ENCODE measurements around the gene ITPKC. TPM values are rescaled to one million over a fixed set of nuclear protein-coding genes. Genes with fewer than 3 reads are reported as not detected.

The ITPKC gene
- polyA plus RNA-seq, 12 donors: 7.6 to 12.2 (median 9.3) TPM; not detected in 1

GRCh38 chr19:40689339-40690049, 27.4 kb upstream of the ITPKC start:
- no peak for DNase-seq

- peak; percentile 59 for DNase-seq
Measured at GRCh38 chr19:40690050-40690692, 26.7 kb upstream of the ITPKC start, which contains the start of gene NUMBL. Gene NUMBL (minus strand): TSS chr19:40690651. CDS start chr19:40690483, 168 bp downstream.

DNA sequence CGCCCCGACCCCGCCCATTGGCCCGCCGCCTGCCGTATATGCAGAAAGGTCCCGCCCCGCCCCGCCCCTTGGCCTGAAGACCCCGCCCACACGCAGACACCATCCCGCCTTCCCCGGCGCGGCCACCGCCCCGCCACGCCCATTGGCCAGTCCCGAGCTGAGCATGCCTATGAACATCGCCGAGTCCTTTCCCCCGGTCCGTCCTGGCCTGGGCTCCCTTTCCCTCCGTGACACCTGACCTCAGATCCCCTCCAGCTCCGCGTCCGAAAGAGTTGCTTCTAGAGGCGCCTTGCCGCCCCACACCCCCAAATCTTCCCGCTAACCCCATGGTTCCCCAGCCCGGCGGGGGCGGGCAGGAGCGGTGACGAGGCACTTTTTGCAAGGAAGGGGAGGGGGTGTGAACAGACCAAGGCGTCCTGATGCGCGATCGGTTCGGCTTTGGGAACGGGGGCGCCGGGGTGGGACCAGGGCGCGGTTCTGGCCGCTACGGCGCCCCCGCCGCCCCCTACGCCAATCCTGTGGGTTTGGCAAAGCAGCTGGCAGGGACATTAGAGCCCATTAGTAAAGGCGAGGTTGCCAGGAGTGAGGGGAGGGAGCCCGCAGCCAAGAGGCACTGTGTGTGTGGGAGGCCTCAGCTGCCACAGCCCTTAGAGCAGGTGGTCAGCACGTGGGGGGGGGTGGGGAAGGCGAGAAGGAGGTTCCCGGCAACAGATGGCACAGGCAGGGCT, 26.1 kb upstream of the ITPKC start:
- peak; percentile 93 for DNase-seq

DNA sequence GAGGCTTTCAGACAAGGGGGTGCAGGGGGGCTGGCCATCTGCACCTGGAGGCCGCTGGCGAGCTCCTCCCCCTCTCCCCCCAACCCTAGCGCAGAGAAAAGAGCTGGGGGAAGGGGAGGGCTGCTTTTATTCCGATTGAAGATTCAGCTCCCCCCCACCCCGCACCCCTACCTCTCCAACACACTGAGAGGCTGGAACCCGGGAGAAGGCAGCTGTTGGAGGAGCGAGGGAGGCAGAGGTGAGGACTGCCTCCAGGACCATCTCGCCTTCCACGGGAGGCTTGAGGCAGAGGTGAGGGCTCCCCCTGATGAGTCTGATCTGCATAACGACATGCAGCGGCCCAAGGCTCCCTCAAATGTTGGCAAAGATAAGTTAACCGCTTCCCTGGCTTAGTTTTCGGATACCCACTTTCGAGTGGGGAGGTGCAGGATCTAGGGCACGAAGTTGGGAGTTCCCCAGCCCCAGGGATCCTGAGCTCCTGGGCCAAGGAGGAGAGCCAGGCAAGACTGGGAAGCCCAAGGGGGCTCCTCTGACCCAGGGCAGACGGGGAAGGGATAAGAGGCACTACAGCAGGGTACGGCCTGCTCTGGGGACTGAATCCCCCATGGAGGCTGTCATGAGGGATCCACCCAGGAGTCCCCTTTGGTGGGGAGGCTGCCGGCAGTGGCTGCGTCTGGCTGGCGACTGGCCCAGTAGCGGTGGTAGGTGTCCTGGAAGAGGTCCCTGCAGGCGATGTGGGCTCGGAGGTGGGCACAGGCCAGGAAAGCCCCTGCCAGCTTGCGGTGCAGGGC, 25.3 kb upstream of the ITPKC start:
- DNase-seq: no peak

DNA sequence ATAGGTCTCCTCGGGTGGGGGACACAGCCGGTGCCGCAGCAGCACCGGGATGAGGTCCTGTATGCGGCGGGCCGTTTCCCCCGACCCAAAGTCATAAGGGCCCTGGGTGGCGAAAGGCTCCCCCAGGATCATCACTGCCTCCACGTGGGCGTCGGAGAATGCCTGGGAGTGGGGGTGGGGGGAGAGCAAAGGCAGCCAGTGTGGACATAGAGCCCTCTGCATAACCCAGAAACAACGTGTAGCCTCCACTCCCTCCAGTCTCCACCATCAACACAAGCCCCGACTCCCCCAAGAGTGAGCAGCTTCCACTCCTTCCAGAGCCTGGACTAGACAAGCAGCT, 24.7 kb upstream of the ITPKC start:
- no peak for DNase-seq

- DNase-seq: no peak
Measured at GRCh38 chr19:40693150-40693788, 23.6 kb upstream of the ITPKC start.

- no peak for DNase-seq
Measured at GRCh38 chr19:40693896-40694295, 23.0 kb upstream of the ITPKC start.

- no peak for DNase-seq
Measured at GRCh38 chr19:40695881-40696280, 21.0 kb upstream of the ITPKC start.

DNA sequence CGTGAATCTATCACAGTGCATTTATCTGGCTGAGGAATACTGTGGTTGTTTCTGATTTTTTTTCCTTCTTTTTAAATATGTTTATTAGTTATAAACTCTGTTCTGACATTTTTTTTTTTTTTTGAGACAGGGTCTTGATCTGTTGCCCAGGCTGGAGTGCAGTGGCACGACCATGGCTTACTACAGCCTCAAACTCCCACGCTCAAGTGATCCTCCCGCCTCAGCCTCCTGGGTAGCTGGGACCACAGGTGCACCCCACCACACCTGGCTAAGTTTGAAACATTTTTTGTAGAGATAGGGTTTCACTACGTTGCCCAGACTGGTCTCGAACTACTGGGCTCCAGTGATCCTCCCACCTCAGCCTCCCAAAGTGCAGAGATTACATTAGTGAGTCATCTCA, 19.9 kb upstream of the ITPKC start:
- no peak for DNase-seq

DNA sequence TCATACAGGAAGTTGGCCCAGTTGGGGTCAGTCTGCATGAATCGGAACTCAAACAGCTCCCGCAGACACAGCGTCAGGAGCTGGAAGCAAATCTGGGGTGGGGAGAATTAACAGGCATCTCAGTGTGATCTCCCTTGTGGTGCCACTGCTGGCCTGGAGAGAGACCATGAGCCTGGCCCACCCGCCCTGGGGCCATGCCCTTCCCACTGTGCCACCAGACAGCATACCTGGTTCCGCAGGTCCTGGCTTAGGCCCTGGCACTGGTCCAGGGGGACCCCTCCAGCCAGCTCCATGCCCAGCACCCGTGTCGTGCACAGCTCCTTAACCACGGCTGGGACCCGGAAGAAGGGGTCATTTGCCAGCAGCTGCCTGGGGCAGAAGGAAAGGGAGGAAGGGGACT, 16.8 kb upstream of the ITPKC start:
- no peak for DNase-seq

- DNase-seq: no peak
Measured at GRCh38 chr19:40701758-40702157, 15.2 kb upstream of the ITPKC start.

DNA sequence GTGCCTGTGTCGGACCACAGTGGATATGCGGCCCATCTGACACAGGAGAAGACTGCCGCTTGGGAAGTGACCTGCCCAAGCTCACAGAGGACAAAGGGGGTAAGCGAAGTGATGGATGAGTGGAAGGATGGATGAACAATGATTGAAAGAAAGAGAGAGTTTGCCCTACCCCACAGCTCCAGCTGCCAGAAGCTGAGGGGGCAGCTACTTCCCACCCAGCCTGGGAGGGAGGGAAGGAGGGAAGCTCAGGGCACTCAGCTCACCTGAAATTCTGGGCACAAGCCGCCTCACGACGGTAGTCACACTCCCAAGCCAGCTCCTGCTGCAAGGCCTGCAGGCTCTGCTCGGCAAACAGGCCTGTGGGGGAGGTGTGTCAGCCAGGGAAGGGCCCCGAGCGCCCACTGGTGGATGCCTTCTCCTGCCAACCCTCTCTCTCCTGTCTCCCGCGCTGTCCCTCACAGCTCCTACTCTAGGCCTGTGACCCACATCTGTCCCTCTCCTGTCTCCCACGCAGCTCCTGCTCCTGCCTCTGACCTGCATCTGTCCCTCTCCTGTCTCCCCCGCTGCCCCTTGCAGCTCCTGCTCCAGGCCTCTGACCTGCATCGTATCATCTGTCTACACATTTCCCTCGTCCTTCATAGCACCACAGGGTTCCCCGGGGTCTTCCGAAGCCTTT, 14.4 kb upstream of the ITPKC start:
- DNase-seq: no peak

GRCh38 chr19:40703029-40703755, 13.7 kb upstream of the ITPKC start:
- no peak for DNase-seq

DNA sequence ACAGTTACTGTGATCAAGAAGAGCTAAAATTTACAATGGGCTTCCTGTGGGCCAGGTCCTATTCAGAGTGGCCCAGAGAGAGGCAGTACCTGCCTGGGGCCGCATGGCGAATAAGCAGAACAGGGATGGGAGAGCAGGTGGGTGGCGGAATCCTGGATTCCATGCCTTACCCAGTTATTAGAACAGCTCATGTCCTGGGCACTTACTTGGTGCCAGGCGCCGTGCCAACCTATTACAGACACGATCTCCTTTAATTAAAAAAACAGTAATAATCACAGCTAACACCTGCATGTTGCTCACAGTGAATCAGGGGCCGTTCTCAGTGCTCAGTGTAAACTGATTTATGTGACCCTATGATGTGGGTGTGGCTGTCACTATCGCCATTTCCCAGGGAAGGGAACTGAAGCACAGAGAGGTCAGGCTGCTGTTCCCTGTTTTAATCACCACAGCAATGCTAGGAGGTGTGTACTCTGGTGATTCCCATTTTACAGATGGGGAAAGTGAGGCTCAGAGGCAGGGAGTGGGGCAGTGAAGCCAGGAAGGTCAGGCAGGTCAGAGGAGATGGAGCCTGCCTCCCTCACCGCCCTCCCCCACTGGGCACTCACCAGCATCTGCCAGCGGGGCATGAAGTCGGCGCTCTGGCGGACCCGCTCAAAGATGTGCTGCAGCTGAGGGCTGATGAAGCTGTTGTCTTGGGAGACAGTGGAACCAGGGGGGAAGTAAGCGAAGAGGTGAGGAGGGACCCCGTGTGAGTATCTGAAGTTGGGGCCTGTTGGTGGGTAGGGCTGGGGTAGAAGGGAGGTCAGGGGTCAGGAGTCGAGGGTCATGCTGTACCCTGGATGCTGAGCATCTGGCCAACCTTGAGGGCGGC, 12.2 kb upstream of the ITPKC start:
- DNase-seq: no peak

GRCh38 chr19:40705362-40705651, 11.6 kb upstream of the ITPKC start:
- DNase-seq: no peak

- DNase-seq: no peak
Measured at GRCh38 chr19:40705950-40706619, 10.8 kb upstream of the ITPKC start.

DNA sequence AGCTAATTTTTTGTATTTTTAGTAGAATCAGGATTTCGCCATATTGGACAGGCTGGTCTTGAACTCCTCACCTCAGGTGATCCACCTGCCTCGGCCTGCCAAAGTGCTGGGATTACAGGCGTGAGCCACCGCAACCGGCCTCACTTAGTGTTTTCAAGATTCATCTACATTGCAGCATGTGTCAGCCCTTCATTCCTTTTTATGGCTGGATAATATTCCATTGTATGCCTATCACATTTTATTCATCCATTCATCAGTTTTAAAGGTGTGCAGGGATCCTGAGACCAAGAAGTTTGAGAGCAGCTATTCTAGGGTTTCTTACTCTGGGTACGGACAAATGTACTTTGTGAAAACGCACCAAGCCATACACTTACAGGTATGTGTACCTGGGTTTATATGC, 9.3 kb upstream of the ITPKC start:
- DNase-seq: no peak

- DNase-seq: no peak
Measured at GRCh38 chr19:40709817-40710216, 7.1 kb upstream of the ITPKC start.

DNA sequence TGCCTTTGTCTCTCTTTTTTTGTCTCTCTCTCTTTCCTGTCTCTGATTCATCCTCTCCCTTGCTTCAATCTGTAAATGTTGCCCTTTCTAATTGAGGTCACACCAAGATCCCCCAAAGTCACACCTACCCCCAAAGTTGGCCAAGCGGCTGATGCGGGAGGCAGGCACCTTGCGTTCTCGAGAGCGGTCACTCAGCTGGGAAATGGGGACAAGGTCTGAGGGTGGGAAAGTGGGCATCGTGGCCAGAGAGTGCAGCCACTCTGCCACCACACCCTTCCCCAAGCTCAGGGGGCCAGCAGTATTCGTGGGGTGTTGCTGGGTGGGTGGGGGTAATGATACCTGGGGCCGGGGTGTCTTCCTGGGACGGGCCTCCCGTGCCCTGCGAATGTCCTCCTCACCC, 3.0 kb upstream of the ITPKC start:
- DNase-seq: no peak
